Measurements from ENCODE around the gene PCID2.
"Not testable (repeated sequence)": the region's sequence is repeated elsewhere in the genome, so short reads cannot be mapped to it uniquely, and the experiment has no call there.

PCID2 gene

GRCh38 chr13:113208421-113209335 lies at the start of gene PCID2:
Gene PCID2, minus strand, starts transcription at chr13:113208669. Its CDS starts 35 bp downstream, at chr13:113208634.
- peak; percentile 31 to 35 for DNase-seq

GRCh38 chr13:113257908-113258307 lies 49.4 kb upstream of the PCID2 start:
- not testable (repeated sequence) for DNase-seq

DNA sequence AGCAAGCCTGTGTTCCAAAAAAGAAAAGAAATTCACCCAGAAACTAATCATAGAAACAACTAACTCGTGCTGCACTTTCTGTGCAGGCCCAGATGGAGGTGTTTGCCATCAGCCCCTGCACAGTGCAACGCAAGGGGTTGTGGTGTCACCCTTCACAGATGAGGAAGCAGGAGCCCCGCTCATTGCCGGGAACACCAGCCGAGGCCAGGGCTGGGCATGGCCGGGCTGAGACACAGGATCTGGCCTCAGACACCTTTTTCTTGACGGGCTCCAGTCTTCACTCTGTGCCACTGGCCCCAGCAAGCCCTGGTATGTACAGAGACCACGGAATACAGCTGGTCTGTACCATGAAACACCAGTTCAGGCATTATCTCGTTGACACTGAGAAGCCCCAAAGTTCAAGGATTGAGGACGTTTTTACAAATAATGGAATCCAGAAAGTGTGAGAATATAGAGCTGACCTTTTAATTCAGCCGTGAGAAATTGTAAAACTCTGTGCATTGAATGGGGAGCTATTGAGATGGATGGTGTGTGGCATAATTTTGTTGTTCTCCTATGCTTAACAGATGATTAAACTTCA lies 44.1 kb upstream of the PCID2 start:
- DNase-seq = no peak

DNA sequence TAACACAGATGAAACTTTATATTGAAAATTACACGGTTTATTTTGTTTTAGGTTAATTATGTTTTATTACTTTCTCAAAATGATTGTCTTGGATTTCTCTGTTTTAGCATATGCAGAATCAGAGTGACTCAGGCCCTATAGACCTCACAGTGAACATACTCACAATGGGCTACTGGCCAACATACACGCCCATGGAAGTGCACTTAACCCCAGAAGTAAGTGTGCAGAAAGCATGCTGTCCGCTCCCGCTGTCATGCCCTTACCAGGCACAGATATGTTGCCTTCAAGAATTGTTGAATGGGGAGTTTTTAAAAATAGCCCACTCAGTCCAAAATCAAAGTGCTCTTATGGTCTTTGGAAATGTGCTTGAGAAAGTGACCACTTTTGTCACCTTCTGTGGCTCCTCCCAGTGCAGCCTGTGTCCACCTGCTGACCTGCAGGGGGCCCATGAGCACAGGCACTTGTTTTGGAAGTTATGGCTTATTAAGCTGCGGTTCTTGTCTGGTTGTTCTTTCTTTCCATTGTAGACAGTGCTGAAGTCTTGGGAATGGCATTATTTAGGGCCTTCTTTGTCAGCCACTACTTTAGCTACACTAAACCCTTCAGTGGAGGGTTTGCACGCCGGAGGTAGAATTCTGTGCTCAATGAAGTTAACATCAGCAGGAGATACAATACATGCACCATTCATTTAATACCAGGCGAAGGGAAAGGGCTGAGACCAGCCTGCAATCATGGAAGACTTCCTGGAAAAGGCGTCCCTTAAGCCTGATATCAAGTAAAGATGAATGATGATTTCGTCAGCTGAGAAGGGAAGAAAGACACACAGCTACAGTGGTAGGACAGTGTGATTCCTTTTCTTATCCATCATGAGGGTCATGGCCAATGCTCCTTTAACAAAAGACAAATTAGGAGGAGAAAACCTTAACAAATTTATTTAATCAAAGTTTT lies 37.7 kb upstream of the PCID2 start:
- no peak for DNase-seq

DNA sequence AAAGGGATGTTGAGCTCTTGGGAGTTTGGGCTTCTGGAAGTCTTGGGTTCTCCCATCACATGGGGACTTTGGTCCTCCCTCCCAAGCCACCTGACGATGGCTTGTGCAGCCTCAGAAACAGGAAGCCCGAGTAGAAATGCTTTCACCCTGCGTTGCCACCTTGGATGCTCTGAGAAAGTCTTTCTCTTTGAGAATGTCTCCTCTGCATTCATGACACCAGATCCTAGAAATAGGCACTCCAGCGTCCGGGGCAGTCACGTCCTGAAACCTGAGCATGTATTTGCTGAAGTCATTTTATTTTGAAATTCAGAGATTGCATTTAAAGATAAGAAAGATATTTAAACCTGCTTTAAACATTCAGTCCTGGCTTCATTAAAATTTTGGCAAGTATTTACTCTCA lies 35.4 kb upstream of the PCID2 start:
- no peak for DNase-seq

GRCh38 chr13:113241623-113242022 lies 33.2 kb upstream of the PCID2 start:
- not testable (repeated sequence) for DNase-seq

DNA sequence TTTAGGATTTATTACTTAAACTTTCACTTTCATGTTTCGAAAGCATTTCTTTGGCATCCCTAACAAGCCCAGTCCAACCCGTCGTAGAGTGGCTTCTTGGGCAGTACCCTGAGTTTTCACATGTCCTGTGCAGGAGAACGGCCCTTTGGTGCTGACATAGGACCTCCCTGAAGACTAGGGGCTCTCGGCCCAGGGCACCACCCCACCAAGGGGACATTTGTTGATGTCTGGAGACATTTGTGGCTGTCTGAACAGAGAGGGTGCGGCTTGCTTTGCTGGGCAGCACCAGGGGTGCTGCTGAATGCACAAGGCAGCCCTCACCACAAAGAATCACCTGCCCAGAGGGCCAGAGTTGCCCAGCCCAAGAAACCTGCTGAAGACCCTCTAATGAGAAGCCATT lies 31.5 kb upstream of the PCID2 start:
- no peak for DNase-seq

GRCh38 chr13:113239357-113239756 lies 30.9 kb upstream of the PCID2 start:
- no peak for DNase-seq

DNA sequence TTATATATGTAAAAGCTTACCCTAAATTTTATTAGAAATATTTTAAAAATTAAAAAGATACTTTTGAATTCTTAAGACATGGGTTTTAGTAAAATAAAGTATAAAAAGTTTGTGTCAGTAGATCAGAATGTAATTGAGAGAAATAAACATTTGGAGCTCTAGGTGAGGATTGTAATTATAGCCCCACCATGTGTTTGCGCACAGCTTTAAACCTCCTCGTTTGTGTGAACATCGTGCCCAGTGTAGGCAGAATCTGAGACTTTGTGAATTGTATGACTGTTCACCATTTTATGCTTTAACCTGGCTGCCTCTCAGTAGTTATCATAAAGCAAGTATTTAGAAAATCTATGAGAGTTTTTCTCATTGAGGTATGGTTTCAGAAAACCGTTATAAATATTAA lies 30.1 kb upstream of the PCID2 start:
- no peak for DNase-seq

DNA sequence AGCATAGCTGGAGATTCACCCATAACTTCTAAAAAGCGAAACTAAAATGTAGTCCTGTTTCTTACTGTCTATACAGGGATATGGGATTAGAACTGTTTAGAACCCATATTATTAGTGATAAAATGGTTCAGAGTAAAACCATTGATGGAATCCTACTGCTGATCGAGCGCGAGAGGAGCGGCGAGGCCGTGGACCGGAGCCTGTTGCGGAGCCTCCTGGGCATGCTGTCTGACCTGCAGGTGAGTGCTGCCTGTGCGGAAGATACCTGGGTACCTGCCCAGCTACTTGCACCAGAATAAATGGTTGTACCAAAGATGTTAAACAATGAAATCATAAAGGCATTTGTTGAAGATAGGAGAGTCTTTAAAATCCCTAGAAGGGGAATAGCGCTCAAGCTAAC lies 24.6 kb upstream of the PCID2 start:
- DNase-seq = no peak

GRCh38 chr13:113232208-113233003 lies 23.9 kb upstream of the PCID2 start:
- DNase-seq = no peak

GRCh38 chr13:113231306-113232207 lies 23.1 kb upstream of the PCID2 start:
- no peak for DNase-seq

DNA sequence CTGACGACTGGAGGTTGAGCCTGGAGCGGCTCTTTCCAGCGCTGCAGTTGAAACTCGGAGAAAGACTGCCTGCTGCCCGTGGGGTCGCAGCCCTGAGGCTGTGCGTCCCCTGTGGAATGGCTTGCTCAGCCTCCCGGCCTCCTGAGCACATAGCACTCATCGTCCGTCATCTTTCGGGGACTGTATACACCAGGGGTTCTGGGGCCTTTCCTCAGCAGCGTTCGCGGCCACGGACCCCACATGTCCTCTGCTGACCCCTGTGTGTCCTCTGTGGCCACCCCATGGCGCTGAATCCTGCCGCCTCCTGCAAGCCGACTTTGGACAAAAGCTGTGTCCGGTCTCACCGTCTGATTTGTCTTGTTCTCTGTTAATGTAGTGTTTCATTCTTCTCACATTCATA lies 21.3 kb upstream of the PCID2 start:
- DNase-seq = no peak

- no peak for DNase-seq
Measured at GRCh38 chr13:113229161-113229560, 20.7 kb upstream of the PCID2 start.

DNA sequence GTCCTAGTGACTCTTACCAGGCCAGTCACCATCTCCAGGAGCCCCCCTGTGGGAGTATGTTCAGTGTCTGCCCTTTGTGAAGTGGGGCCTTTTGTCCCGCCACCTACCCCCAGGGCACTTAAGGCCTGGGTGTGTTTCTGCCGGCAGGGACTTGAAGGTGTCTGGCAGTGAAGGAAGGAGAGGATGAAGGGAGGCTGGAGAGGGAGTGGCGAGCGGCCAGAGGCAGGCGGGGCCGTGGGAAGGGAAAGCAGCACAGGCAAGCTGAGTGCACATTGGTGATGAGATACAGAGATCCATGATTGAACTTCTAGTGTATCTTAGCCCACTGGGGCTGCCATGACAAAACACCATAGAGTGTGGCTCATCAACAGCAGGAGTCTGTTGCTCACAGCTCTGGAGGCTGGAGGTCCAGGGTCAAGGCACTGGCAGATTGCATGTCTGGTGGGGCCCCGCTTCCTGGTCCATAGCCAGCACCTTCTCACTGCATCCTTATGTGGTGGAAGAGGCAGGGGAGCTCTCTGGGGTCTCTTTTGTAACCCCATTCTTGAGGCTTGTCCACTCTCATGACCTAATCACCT lies 18.5 kb upstream of the PCID2 start:
- DNase-seq = no peak

DNA sequence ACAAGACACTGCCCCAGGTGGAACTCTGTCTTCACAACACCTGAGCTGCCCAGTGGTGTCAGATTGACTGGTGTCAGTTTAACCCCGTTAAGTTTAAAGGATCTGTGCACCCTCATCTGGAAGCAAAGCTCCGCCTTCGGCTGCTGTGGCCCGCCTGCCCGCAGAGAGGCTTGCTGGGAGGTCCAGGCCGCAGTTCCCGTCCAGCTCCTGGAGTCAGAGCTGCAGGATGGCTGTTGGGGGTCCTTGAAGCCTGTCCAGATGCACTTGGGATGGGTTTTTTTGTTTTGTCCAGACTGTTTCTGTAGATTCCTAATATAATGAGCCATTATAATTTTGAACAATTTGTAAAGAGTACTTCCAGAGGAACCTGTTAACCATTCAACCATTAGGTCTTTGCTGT lies 17.0 kb upstream of the PCID2 start:
- DNase-seq = no peak

GRCh38 chr13:113224486-113224885 lies 16.0 kb upstream of the PCID2 start:
- no peak for DNase-seq

DNA sequence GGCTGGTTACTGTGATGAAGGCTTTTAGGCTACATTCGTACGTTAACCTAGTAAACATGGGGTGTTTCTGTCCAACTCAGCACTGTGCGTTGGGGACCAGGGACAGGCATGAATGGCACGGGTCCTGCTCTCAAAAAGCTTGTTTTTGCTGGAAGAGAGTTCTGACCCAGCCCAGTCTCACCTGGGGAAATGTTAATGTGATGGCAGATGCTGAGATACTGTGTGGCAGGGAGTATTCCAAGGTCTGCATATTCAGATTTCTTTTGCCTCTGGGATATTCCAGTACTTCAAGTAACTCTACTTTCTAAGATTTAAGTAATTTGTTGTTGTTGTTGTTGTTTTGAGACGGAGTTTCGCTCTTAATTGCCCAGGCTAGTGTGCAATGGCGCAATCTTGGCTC lies 14.6 kb upstream of the PCID2 start:
- no peak for DNase-seq

- DNase-seq = no peak
Measured at GRCh38 chr13:113220877-113221276, 12.4 kb upstream of the PCID2 start.

DNA sequence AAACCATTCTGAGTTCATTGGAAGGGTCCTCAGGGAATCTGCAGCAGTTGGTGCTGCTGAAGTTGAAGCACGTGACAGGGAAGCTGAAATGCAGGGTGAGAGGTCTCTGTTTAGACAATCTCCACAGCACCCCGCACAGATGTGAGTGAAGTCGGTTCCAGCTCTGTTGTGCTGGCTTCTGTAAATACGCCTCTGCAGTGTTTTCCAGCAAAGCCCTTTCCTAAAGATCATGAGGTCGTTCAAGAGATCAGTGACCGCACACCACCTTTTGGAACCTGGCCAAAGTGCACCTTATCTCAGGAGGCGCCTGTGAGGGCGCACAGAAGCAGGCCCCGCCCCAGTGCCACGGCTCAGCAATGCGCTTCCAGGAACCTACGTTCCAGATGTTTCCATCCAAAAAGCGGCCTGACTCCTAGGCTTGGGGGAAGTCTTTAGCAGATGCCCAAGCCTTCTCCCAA lies 11.7 kb upstream of the PCID2 start:
- no peak for DNase-seq

All from SW 1271 (cell line).